DND-41 (cell line): ENCODE measurements around the gene HIPK1.

ENCODE experiments used
- ATAC-seq: fragments of 200-7000 bp; cut with Tn5 transposase; 3 replicates; pipeline ENCODE4 v1.9.1; 2021; ENCODE audit warnings: low read depth; ENCODE audit not compliant: insufficient read depth
- DNase-seq: peaks from one replicate; pipeline ENCODE4 v3.0.0-alpha.2; 2020
- H2AFZ ChIP-seq: 2 replicates; pipeline ENCODE4 v1.6.0; 2012; ENCODE audit warnings: low read depth, low read length
- H3K27ac ChIP-seq: 2 replicates; pipeline ENCODE4 v1.5.1; 2012; ENCODE audit warnings: low read length, inconsistent platforms
- H3K27me3 ChIP-seq: fragments of 200-600 bp; sonication (generic); 2 replicates; pipeline ENCODE4 v1.6.0; 2012; ENCODE audit warnings: low read length, mild to moderate bottlenecking, inconsistent platforms; ENCODE audit not compliant: insufficient read depth, poor library complexity
- H3K36me3 ChIP-seq: 2 replicates; pipeline ENCODE4 v1.5.1; 2012; ENCODE audit warnings: low read length, inconsistent platforms; ENCODE audit not compliant: insufficient read depth
- H3K4me1 ChIP-seq: 2 replicates; pipeline ENCODE4 v1.5.1; 2012; ENCODE audit warnings: mild to moderate bottlenecking, low read length; ENCODE audit not compliant: insufficient read depth
- H3K4me2 ChIP-seq: 2 replicates; pipeline ENCODE4 v1.6.0; 2012; ENCODE audit warnings: mild to moderate bottlenecking, moderate library complexity, low read length, inconsistent platforms; ENCODE audit not compliant: insufficient read depth
- H3K4me3 ChIP-seq, 2 experiments: fragments of 200-600 bp in 1 of 2; shearing (Covaris generic) in 1 of 2; 2 replicates each; pipeline ENCODE4 v1.5.1; 2012 to 2016; ENCODE audit warnings: inconsistent platforms in 2 of 2, low read length in 2 of 2, mild to moderate bottlenecking in 2 of 2, low read depth in 1 of 2, moderate library complexity in 1 of 2
- H3K79me2 ChIP-seq: 2 replicates; pipeline ENCODE4 v1.6.0; 2012; ENCODE audit warnings: low read length, inconsistent platforms; ENCODE audit not compliant: insufficient read depth
- H3K9ac ChIP-seq: 2 replicates; pipeline ENCODE4 v1.6.0; 2012; ENCODE audit warnings: low read depth, mild to moderate bottlenecking, inconsistent platforms, low read length, moderate library complexity
- H3K9me3 ChIP-seq: 2 replicates; pipeline ENCODE4 v1.5.1; 2012; ENCODE audit warnings: low read length, moderate library complexity, mild to moderate bottlenecking, inconsistent platforms; ENCODE audit not compliant: insufficient read depth, severe bottlenecking
- H4K20me1 ChIP-seq: 2 replicates; pipeline ENCODE4 v1.6.0; 2012; ENCODE audit warnings: low read length; ENCODE audit not compliant: insufficient read depth
- CTCF ChIP-seq: IDR thresholded peaks from 2 replicates; pipeline ENCODE4 v1.5.1; 2012; ENCODE audit warnings: borderline replicate concordance, low read length, moderate library complexity, mild to moderate bottlenecking; ENCODE audit not compliant: poor library complexity, severe bottlenecking; ENCODE audit errors: extremely low read depth
- EZH2 ChIP-seq: IDR thresholded peaks from 3 replicates; pipeline ENCODE4 v1.6.1; 2012; ENCODE audit warnings: borderline replicate concordance, low read depth, mild to moderate bottlenecking, moderate library complexity, low read length, inconsistent platforms; ENCODE audit not compliant: severe bottlenecking

Gene HIPK1

GRCh38 chr1:113905435-113905861 lies 23.7 kb upstream of the HIPK1 start:
- Histone ChIP-seq H3K9me3 (no peaks in the 10 kb centered on the region), H3K27me3 (no peaks in the 10 kb centered on the region), H3K4me3 (peak overlapping the region; percentile 64 to 96), H3K4me2 (peak overlapping the region; percentile 93), H3K27ac (peak overlapping the region; percentile 94), H3K79me2 (peaks cover 70% of the 10 kb centered on the region), H3K9ac (peak overlapping the region; percentile 94), H3K4me1 (peaks cover 62% of the 10 kb centered on the region), H4K20me1 (no peaks in the 10 kb centered on the region), H3K36me3 (peaks cover 64% of the 10 kb centered on the region), H2AFZ (peak overlapping the region; percentile 97)
- peak; percentile 9 for ATAC-seq
- no peak for TF ChIP-seq CTCF
- DNase-seq: no peak

GRCh38 chr1:113912594-113913311 lies 16.4 kb upstream of the HIPK1 start:
- no peak overlapping the region for H3K4me3 ChIP-seq
- H3K27ac ChIP-seq: no peak overlapping the region
- H3K79me2 ChIP-seq: peaks cover 42% of the 10 kb centered on the region
- H3K9me3 ChIP-seq: no peaks in the 10 kb centered on the region
- H3K4me2 ChIP-seq: no peak overlapping the region
- peaks cover 14% of the 10 kb centered on the region for H3K4me1 ChIP-seq
- peaks cover 27% of the 10 kb centered on the region; the same call in 1 of the 2 replicates for H4K20me1 ChIP-seq
- no peak overlapping the region for H3K9ac ChIP-seq
- no peak for ATAC-seq
- TF ChIP-seq EZH2 (no peak), CTCF (no peak)
- H3K36me3 ChIP-seq: peaks cover 65% of the 10 kb centered on the region
- no peak overlapping the region for H2AFZ ChIP-seq
- DNase-seq: no peak
- no peaks in the 10 kb centered on the region for H3K27me3 ChIP-seq

- no peak for ATAC-seq
- Histone ChIP-seq H3K4me1 (peaks cover 9% of the 10 kb centered on the region; the same call in 1 of the 2 replicates), H4K20me1 (peaks cover 27% of the 10 kb centered on the region; the same call in 1 of the 2 replicates), H3K36me3 (peaks cover 60% of the 10 kb centered on the region), H3K4me3 (no peak overlapping the region), H3K27ac (no peak overlapping the region), H2AFZ (no peak overlapping the region), H3K9ac (no peak overlapping the region), H3K27me3 (no peaks in the 10 kb centered on the region), H3K79me2 (peaks cover 36% of the 10 kb centered on the region), H3K9me3 (no peaks in the 10 kb centered on the region), H3K4me2 (no peak overlapping the region)
- no peak for DNase-seq
- TF ChIP-seq EZH2 (no peak), CTCF (no peak)
These were observed 15.8 kb upstream of the HIPK1 start for GRCh38 chr1:113913312-113913668.
